IMR-90 (cell line): ENCODE results near the gene SLC5A11. TPM values are rescaled to one million over a fixed set of nuclear protein-coding genes. Genes with fewer than 3 reads are reported as not detected.

Source experiments
- ATAC-seq: fragments of 200-7000 bp; cut with Tn5 transposase; 2 replicates; pipeline ENCODE4 v1.9.1; 2020; ENCODE audit warnings: low read depth, mild to moderate bottlenecking, moderate library complexity
- BruUV-seq: library from RNA; stranded (reverse); fragments of 400-500 nt; replicated peaks from 2 replicates; lab custom pipeline; 2021; lab: Mats Ljungman, UMichigan
- CTCF ChIA-PET: fragments of 300-600 bp; formaldehyde crosslinking; extraction: SDS; loops from one replicate; lab custom pipeline; 2021; ENCODE audit warnings: antibody characterized with exemption; lab: Yijun Ruan, JAX
- POLR2A ChIA-PET: fragments of 300-600 bp; sonication (Branson Sonifier 250); formaldehyde crosslinking; loops from one replicate; lab custom pipeline; 2022; ENCODE audit warnings: antibody characterized with exemption; ENCODE audit not compliant: unreplicated experiment; lab: Charles Lee
- DNase-seq: peaks from one replicate; pipeline ENCODE4 v3.0.0; 2013
- H2AFZ ChIP-seq: replicated peaks from 2 replicates; pipeline ENCODE3; 2013; ENCODE audit warnings: low read length, mild to moderate bottlenecking; ENCODE audit not compliant: poor library complexity
- H2AK5ac ChIP-seq: 2 replicates; pipeline ENCODE4 v1.6.1; 2013; ENCODE audit warnings: low read depth, low read length, inconsistent platforms
- H2AK9ac ChIP-seq: replicated peaks from 2 replicates; pipeline ENCODE3; 2013; ENCODE audit warnings: mild to moderate bottlenecking, low read depth, low read length, moderate library complexity; ENCODE audit not compliant: poor library complexity
- H2BK120ac ChIP-seq: 2 replicates; pipeline ENCODE4 v1.6.1; 2013; ENCODE audit warnings: low read depth, low read length, inconsistent platforms
- H2BK15ac ChIP-seq: 3 replicates; pipeline ENCODE4 v1.6.1; 2013; ENCODE audit warnings: low read depth, low read length, inconsistent platforms
- H2BK20ac ChIP-seq: 2 replicates; pipeline ENCODE4 v1.6.1; 2013; ENCODE audit warnings: low read depth, mild to moderate bottlenecking, inconsistent platforms, low read length, moderate library complexity
- H2BK5ac ChIP-seq: 2 replicates; pipeline ENCODE4 v1.6.1; 2013; ENCODE audit warnings: mild to moderate bottlenecking, low read depth, low read length, inconsistent platforms; ENCODE audit not compliant: poor library complexity, severe bottlenecking
- H3K14ac ChIP-seq: replicated peaks from 2 replicates; pipeline ENCODE4 v1.6.1; 2013; ENCODE audit warnings: low read depth, low read length, inconsistent platforms
- H3K18ac ChIP-seq: 2 replicates; pipeline ENCODE4 v1.6.1; 2013; ENCODE audit warnings: low read depth, low read length, control low read depth
- H3K23ac ChIP-seq: 2 replicates; pipeline ENCODE4 v1.6.1; 2013; ENCODE audit warnings: low read depth, low read length, inconsistent platforms
- H3K27ac ChIP-seq: 2 replicates; pipeline ENCODE4 v1.5.1; 2013; ENCODE audit warnings: mild to moderate bottlenecking, control low read depth, low read length; ENCODE audit not compliant: insufficient read depth
- H3K27me3 ChIP-seq: 2 replicates; pipeline ENCODE4 v1.6.1; 2013; ENCODE audit warnings: low read length; ENCODE audit not compliant: control insufficient read depth, insufficient read depth
- H3K36me3 ChIP-seq: 2 replicates; pipeline ENCODE4 v1.6.1; 2013; ENCODE audit warnings: low read length, mixed read lengths; ENCODE audit not compliant: control insufficient read depth, insufficient read depth
- H3K4ac ChIP-seq: 2 replicates; pipeline ENCODE4 v1.6.1; 2013; ENCODE audit warnings: low read depth, low read length, inconsistent platforms
- H3K4me1 ChIP-seq: 2 replicates; pipeline ENCODE4 v1.6.1; 2013; ENCODE audit warnings: low read length, mixed read lengths; ENCODE audit not compliant: control insufficient read depth, insufficient read depth
- H3K4me2 ChIP-seq: 2 replicates; pipeline ENCODE4 v1.6.1; 2013; ENCODE audit warnings: low read depth, mild to moderate bottlenecking, control low read depth, low read length, moderate library complexity
- H3K4me3 ChIP-seq: 2 replicates; pipeline ENCODE4 v1.5.1; 2013; ENCODE audit warnings: low read depth, mild to moderate bottlenecking, control low read depth, low read length, moderate library complexity; ENCODE audit not compliant: insufficient read depth
- H3K56ac ChIP-seq: 2 replicates; pipeline ENCODE4 v1.6.1; 2013; ENCODE audit warnings: low read length, inconsistent platforms; ENCODE audit not compliant: insufficient read depth; ENCODE audit errors: extremely low read depth
- H3K79me1 ChIP-seq, 2 experiments: 2 replicates each; pipeline ENCODE4 v1.6.1; 2013; ENCODE audit warnings: low read length in 2 of 2, inconsistent platforms in 1 of 2, low read depth in 1 of 2
- H3K9ac ChIP-seq: 2 replicates; pipeline ENCODE4 v1.6.1; 2013; ENCODE audit warnings: low read depth, low read length, control low read depth
- H3K9me1 ChIP-seq: 2 replicates; pipeline ENCODE4 v1.6.1; 2013; ENCODE audit warnings: low read length, inconsistent platforms; ENCODE audit not compliant: insufficient read depth
- H3K9me3 ChIP-seq: 2 replicates; pipeline ENCODE4 v1.6.1; 2013; ENCODE audit warnings: low read length; ENCODE audit not compliant: control insufficient read depth, insufficient read depth
- H4K20me1 ChIP-seq: 2 replicates; pipeline ENCODE4 v1.6.1; 2013; ENCODE audit warnings: low read length, inconsistent platforms; ENCODE audit not compliant: insufficient read depth
- H4K5ac ChIP-seq: 2 replicates; pipeline ENCODE4 v1.6.1; 2013; ENCODE audit warnings: mild to moderate bottlenecking, low read depth, low read length, control low read depth
- H4K8ac ChIP-seq, 2 experiments: 2 replicates each; pipeline ENCODE4 v1.6.1; 2013; ENCODE audit warnings: low read depth in 2 of 2, low read length in 2 of 2, control low read depth in 1 of 2, inconsistent platforms in 1 of 2
- H4K91ac ChIP-seq: 2 replicates; pipeline ENCODE4 v1.6.1; 2013; ENCODE audit warnings: low read depth, low read length, inconsistent platforms; ENCODE audit not compliant: insufficient read depth
- BHLHE40 ChIP-seq: fragments of 150-350 bp; IDR thresholded peaks from 2 replicates; pipeline ENCODE4 v1.6.1; 2016; ENCODE audit warnings: mild to moderate bottlenecking, low read depth, low read length
- CEBPB ChIP-seq: IDR thresholded peaks from 2 replicates; pipeline ENCODE4 v1.6.1; 2012; ENCODE audit warnings: low read depth, low read length, improper control_type of control experiment
- CHD1 ChIP-seq: IDR thresholded peaks from 2 replicates; pipeline ENCODE4 v1.6.1; 2012; ENCODE audit warnings: low read depth, low read length, improper control_type of control experiment
- FOS ChIP-seq: fragments of 150-350 bp; IDR thresholded peaks from 2 replicates; pipeline ENCODE4 v1.6.1; 2016; ENCODE audit warnings: low read depth, low read length
- MAZ ChIP-seq: IDR thresholded peaks from 2 replicates; pipeline ENCODE4 v1.6.1; 2012; ENCODE audit warnings: low read depth, mild to moderate bottlenecking, low read length, improper control_type of control experiment, moderate library complexity, borderline replicate concordance
- POLR2A ChIP-seq: IDR thresholded peaks from 2 replicates; pipeline ENCODE4 v1.6.1; 2012; ENCODE audit warnings: mild to moderate bottlenecking, low read depth, low read length
- RAD21 ChIP-seq: IDR thresholded peaks from 2 replicates; pipeline ENCODE4 v1.6.1; 2012; ENCODE audit warnings: low read length, improper control_type of control experiment
- RCOR1 ChIP-seq: IDR thresholded peaks from 2 replicates; pipeline ENCODE4 v1.6.1; 2012; ENCODE audit warnings: mild to moderate bottlenecking, low read length, improper control_type of control experiment; ENCODE audit not compliant: insufficient replicate concordance
- WGBS, 2 experiments: methylation state at CpG; one replicate each; pipeline versions ENCODE4 v1.1.5 to v1.1.7; 2013; ENCODE audit warnings: missing lambda C conversion rate in 2 of 2; ENCODE audit not compliant: insufficient read length in 1 of 2; ENCODE audit errors: extremely low coverage in 2 of 2; 5-methylcytosine and 5-hydroxymethylcytosine counted together
- dilution Hi-C: fragments of 300-500 bp; cut with HindIII; formaldehyde crosslinking; loops from one replicate; pipeline ENCODE4 v1.14.3; 2018; ENCODE audit warnings: low sequenced_read_pairs; ENCODE audit not compliant: unreplicated experiment
- in situ Hi-C: fragments of 300-500 bp; cut with MboI; formaldehyde crosslinking; loops from 3 replicates; pipeline ENCODE4 v1.14.3; 2019; ENCODE audit warnings: low sequenced_read_pairs, inconsistent platforms, mixed read lengths
- intact Hi-C: fragments of 100-400 bp; cut with micrococcal nuclease; formaldehyde crosslinking; loops from 2 replicates; pipeline ENCODE4 v1.10.0; 2022
- polyA plus RNA-seq, 3 experiments: library from polyadenylated mRNA; depleted of rRNA; stranded (reverse); fragments of >200 nt; gene quantifications; 2 replicates each; pipeline ENCODE4 v1.2.3, GENCODE V29; 2012; ENCODE audit warnings: low replicate concordance in 1 of 3
- total RNA-seq: library from RNA; depleted of rRNA; stranded (reverse); fragments of >200 nt; gene quantifications from 2 replicates; pipeline ENCODE4 v1.2.3, GENCODE V29; 2012
- TF ChIP-seq, protein P1 (sequence below): fragments of 150-350 bp; IDR thresholded peaks from 2 replicates; pipeline ENCODE4 v1.6.1; 2016; ENCODE audit warnings: low read depth, mild to moderate bottlenecking, low read length, moderate library complexity, borderline replicate concordance
- TF ChIP-seq, protein P2 (sequence below): fragments of 150-350 bp; IDR thresholded peaks from 2 replicates; pipeline ENCODE4 v1.6.1; 2017; ENCODE audit warnings: mild to moderate bottlenecking, antibody characterized with exemption, low read length, low read depth
- TF ChIP-seq, protein P3 (sequence below): conservative IDR thresholded peaks from 2 replicates; pipeline ENCODE4 v1.5.1; 2012; ENCODE audit warnings: mild to moderate bottlenecking, low read depth, low read length, improper control_type of control experiment

The SLC5A11 gene
- total and polyA plus RNA-seq, 2 of the 4 experiments (the other 2 are of a cell fraction): under 0.01 TPM; not detected in 1

DNA sequence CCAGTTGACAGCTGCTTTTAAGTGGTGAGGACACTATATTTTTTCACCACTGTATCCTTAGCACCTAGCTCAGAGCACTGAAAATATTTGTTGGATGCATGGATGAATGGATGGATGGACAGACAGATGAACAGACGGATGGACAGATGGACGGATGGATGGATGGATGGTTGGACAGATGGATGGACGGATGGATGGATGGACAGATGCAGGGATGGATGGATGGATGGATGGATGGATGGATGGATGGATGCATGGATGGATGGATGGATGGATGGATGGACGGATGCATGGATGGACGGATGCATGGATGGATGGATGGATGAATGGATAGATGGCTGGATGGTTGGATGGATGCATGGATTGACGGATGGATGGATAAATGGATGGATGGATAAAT is 12.4 kb upstream of the SLC5A11 start:
- Histone ChIP-seq H2BK15ac (no peak overlapping the region), H4K91ac (no peak overlapping the region), H3K79me1 (no peaks in the 10 kb centered on the region), H3K36me3 (peaks cover 4% of the 10 kb centered on the region; the same call in 1 of the 2 replicates), H3K27ac (no peak overlapping the region), H3K4me2 (no peak overlapping the region), H4K8ac (no peak overlapping the region), H4K20me1 (no peaks in the 10 kb centered on the region), H2BK5ac (no peak overlapping the region), H3K9me1 (peaks cover 5% of the 10 kb centered on the region; the same call in 1 of the 2 replicates), H3K23ac (no peak overlapping the region), H3K9me3 (no peaks in the 10 kb centered on the region), H2AK9ac (no peak overlapping the region), H3K18ac (no peak overlapping the region), H2AFZ (no peak overlapping the region), H3K56ac (no peak overlapping the region), H2AK5ac (no peak overlapping the region), H3K4ac (no peak overlapping the region), H2BK120ac (no peak overlapping the region), H3K27me3 (no peaks in the 10 kb centered on the region), H4K5ac (no peak overlapping the region), H3K4me1 (peaks cover 2% of the 10 kb centered on the region; the same call in 1 of the 2 replicates), H2BK20ac (no peak overlapping the region), H3K4me3 (no peak overlapping the region), H3K14ac (no peak overlapping the region), H3K9ac (no peak overlapping the region)
- DNase-seq (no peak), ATAC-seq (no peak)
- no TSS peak for BruUV-seq
- POLR2A ChIA-PET: no interaction called here
- CTCF ChIA-PET: no interaction called here
- in situ Hi-C loops: no loop called here
- intact Hi-C loops: loop anchor here (5.0 to 10.0 kb wide), 3 partner anchors 109 to 391 kb away; partner anchors contain the start of gene LCMT1
- TF ChIP-seq, protein P1, sequence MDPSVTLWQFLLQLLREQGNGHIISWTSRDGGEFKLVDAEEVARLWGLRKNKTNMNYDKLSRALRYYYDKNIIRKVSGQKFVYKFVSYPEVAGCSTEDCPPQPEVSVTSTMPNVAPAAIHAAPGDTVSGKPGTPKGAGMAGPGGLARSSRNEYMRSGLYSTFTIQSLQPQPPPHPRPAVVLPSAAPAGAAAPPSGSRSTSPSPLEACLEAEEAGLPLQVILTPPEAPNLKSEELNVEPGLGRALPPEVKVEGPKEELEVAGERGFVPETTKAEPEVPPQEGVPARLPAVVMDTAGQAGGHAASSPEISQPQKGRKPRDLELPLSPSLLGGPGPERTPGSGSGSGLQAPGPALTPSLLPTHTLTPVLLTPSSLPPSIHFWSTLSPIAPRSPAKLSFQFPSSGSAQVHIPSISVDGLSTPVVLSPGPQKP: no peak
- TF ChIP-seq CHD1 (no peak), RCOR1 (no peak), RAD21 (no peak), FOS (no peak), MAZ (no peak), POLR2A (no peak), CEBPB (no peak), BHLHE40 (no peak)
- TF ChIP-seq, protein P2, sequence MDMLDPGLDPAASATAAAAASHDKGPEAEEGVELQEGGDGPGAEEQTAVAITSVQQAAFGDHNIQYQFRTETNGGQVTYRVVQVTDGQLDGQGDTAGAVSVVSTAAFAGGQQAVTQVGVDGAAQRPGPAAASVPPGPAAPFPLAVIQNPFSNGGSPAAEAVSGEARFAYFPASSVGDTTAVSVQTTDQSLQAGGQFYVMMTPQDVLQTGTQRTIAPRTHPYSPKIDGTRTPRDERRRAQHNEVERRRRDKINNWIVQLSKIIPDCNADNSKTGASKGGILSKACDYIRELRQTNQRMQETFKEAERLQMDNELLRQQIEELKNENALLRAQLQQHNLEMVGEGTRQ: no peak
- TF ChIP-seq, protein P3, sequence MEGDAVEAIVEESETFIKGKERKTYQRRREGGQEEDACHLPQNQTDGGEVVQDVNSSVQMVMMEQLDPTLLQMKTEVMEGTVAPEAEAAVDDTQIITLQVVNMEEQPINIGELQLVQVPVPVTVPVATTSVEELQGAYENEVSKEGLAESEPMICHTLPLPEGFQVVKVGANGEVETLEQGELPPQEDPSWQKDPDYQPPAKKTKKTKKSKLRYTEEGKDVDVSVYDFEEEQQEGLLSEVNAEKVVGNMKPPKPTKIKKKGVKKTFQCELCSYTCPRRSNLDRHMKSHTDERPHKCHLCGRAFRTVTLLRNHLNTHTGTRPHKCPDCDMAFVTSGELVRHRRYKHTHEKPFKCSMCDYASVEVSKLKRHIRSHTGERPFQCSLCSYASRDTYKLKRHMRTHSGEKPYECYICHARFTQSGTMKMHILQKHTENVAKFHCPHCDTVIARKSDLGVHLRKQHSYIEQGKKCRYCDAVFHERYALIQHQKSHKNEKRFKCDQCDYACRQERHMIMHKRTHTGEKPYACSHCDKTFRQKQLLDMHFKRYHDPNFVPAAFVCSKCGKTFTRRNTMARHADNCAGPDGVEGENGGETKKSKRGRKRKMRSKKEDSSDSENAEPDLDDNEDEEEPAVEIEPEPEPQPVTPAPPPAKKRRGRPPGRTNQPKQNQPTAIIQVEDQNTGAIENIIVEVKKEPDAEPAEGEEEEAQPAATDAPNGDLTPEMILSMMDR: no peak
- 98% methylated on average over 6 of the region's 6 CpGs; no CpG with 5 or more reads in 1 of the 2 experiments for WGBS, 2 experiments
- dilution Hi-C loops: no loop called here
